Sigmoid colon (tissue), 4 donors: Measurements from ENCODE around the gene ANKHD1.

Source experiments
- CTCF ChIP-seq, 4 experiments: fragments of 450-650 bp in 3 of 4; fragments of 200-600 bp in 1 of 4; IDR thresholded peaks; one replicate each; pipeline ENCODE4 v1.5.1; 2016 to 2019; ENCODE audit warnings: antibody characterized with exemption in 4 of 4, mild to moderate bottlenecking in 3 of 4, moderate library complexity in 2 of 4
- POLR2A ChIP-seq, 2 donors: fragments of 450-650 bp; IDR thresholded peaks; one replicate each; pipeline ENCODE4 v1.6.1; 2016; ENCODE audit warnings: antibody characterized with exemption in 2 of 2, mild to moderate bottlenecking in 2 of 2, moderate library complexity in 2 of 2
- POLR2AphosphoS5 ChIP-seq, 4 donors: sonication (generic); formaldehyde crosslinking; IDR thresholded peaks; one replicate each; pipeline ENCODE4 v1.6.1; 2017; ENCODE audit warnings: antibody characterized with exemption in 4 of 4

GRCh38 chr5:140401362-140402257 lies at the start of gene ANKHD1:
- TF ChIP-seq CTCF (IDR thresholded peaks at IDR 0.05) (no peak), POLR2A (IDR thresholded peaks at IDR 0.05) (peak; percentile 95 to 96), POLR2AphosphoS5 (IDR thresholded peaks at IDR 0.05) (peak; percentile 97 to 100 (median 98))
